Vagina (tissue), 2 donors: ENCODE data around the gene ATP2B2. TPM values are rescaled to one million over a fixed set of nuclear protein-coding genes. Genes with fewer than 3 reads are reported as not detected.

Experiments
- DNase-seq, 2 donors: peaks; one replicate each; pipeline ENCODE4 v3.0.0-alpha.2; 2017; ENCODE audit errors: extremely low spot score in 2 of 2
- H3K27ac ChIP-seq: fragments of 200-600 bp; sonication (generic); one replicate; pipeline ENCODE4 v1.5.1; 2019
- H3K27me3 ChIP-seq: fragments of 200-600 bp; sonication (generic); one replicate; pipeline ENCODE4 v1.5.1; 2019
- H3K36me3 ChIP-seq, 2 donors: fragments of 200-600 bp; sonication (generic); one replicate each; pipeline ENCODE4 v1.5.1; 2017 to 2019
- H3K4me1 ChIP-seq: fragments of 200-600 bp; sonication (generic); one replicate; pipeline ENCODE4 v1.5.1; 2019
- H3K4me3 ChIP-seq, 2 donors: fragments of 200-600 bp; sonication (generic); 1 replicate in 1 of 2; 2 replicates in 1 of 2; pipeline ENCODE4 v1.5.1; 2016 to 2019
- H3K9me3 ChIP-seq: fragments of 200-600 bp; sonication (generic); one replicate; pipeline ENCODE4 v1.5.1; 2019
- POLR2A ChIP-seq, 2 donors: fragments of 450-650 bp; IDR thresholded peaks; one replicate each; pipeline ENCODE4 v1.6.1; 2017; ENCODE audit warnings: antibody characterized with exemption in 2 of 2, mild to moderate bottlenecking in 2 of 2, moderate library complexity in 2 of 2
- POLR2AphosphoS5 ChIP-seq, 2 donors: sonication (generic); formaldehyde crosslinking; IDR thresholded peaks; one replicate each; pipeline ENCODE4 v1.9.0; 2017; ENCODE audit warnings: antibody characterized with exemption in 2 of 2, mild to moderate bottlenecking in 2 of 2, low read depth in 1 of 2; ENCODE audit not compliant: insufficient read depth in 1 of 2
- intact Hi-C: fragments of 100-400 bp; cut with DNase I; formaldehyde crosslinking; loops from one replicate; pipeline ENCODE4 v1.15.1; 2023
- total RNA-seq: library from RNA; depleted of rRNA; stranded (reverse); fragments of >200 nt; gene quantifications from one replicate; pipeline ENCODE4 v1.2.3, GENCODE V29; 2016
- TF ChIP-seq, protein P1 (sequence below), 3 experiments: fragments of 450-650 bp in 2 of 3; fragments of 200-600 bp in 1 of 3; sonication (generic) in 1 of 3; IDR thresholded peaks; one replicate each; pipeline ENCODE4 v1.5.1; 2017 to 2019; ENCODE audit warnings: antibody characterized with exemption in 3 of 3, mild to moderate bottlenecking in 2 of 3, moderate library complexity in 2 of 3

ATP2B2 gene
- total RNA-seq, 1 donor from 2014 or later: 0.25 TPM

DNA sequence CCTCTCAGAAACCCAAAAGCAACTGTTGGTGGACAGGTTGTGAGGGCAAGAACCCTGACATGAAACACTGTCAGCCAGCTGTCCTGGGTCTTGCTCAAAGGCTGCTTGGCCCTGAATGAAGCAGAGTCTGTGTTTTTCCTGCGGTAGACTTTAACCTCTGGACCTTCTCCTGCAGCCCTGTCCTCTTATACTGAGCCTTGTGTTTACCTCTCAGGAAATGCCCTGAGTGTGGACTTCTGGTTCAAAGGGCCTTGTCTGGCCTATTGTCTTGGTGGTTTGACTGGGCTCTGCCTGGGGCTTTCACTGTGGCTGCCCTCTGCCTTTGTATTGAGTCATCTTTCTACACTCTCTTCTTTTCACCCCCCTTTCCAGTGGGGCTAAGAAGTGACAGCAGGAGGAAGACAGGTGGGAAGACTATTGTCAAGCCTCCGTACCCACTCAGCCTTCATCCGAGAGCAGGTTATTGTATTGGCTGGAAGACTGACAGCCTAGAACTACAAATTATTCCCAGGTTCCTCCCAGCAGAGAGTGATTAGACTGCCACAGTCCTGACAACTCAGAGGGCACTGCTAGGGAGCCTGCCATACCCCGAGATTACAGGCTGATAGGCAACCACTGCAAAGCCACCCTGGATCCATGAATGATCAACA, 187.9 kb downstream of the ATP2B2 start:
- Histone ChIP-seq H3K4me1 (peaks cover 33% of the 10 kb centered on the region), H3K27ac (no peak overlapping the region), H3K36me3 (peaks cover 0 to 54% of the 10 kb centered on the region in 2 donors), H3K9me3 (no peaks in the 10 kb centered on the region), H3K27me3 (no peaks in the 10 kb centered on the region), H3K4me3 (no peak overlapping the region)
- no peak for DNase-seq
- intact Hi-C loops: no loop called here
- TF ChIP-seq POLR2A (IDR thresholded peaks at IDR 0.05) (no peak), POLR2AphosphoS5 (IDR thresholded peaks at IDR 0.05; ENCODE audit: insufficient read depth in 1 of 2, low read depth in 1 of 2) (no peak)
- TF ChIP-seq, protein P1, sequence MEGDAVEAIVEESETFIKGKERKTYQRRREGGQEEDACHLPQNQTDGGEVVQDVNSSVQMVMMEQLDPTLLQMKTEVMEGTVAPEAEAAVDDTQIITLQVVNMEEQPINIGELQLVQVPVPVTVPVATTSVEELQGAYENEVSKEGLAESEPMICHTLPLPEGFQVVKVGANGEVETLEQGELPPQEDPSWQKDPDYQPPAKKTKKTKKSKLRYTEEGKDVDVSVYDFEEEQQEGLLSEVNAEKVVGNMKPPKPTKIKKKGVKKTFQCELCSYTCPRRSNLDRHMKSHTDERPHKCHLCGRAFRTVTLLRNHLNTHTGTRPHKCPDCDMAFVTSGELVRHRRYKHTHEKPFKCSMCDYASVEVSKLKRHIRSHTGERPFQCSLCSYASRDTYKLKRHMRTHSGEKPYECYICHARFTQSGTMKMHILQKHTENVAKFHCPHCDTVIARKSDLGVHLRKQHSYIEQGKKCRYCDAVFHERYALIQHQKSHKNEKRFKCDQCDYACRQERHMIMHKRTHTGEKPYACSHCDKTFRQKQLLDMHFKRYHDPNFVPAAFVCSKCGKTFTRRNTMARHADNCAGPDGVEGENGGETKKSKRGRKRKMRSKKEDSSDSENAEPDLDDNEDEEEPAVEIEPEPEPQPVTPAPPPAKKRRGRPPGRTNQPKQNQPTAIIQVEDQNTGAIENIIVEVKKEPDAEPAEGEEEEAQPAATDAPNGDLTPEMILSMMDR (IDR thresholded peaks at IDR 0.05): no peak

- Histone ChIP-seq H3K9me3 (no peaks in the 10 kb centered on the region), H3K27me3 (no peaks in the 10 kb centered on the region), H3K4me1 (peaks cover 33% of the 10 kb centered on the region), H3K4me3 (no peak overlapping the region), H3K27ac (no peak overlapping the region), H3K36me3 (peaks cover 0 to 69% of the 10 kb centered on the region in 2 donors)
- TF ChIP-seq POLR2A (IDR thresholded peaks at IDR 0.05) (no peak), POLR2AphosphoS5 (IDR thresholded peaks at IDR 0.05; ENCODE audit: insufficient read depth in 1 of 2, low read depth in 1 of 2) (no peak)
- TF ChIP-seq, protein P1 (IDR thresholded peaks at IDR 0.05): no peak
- DNase-seq: no peak
- intact Hi-C loops: no loop called here
These were observed 189.5 kb downstream of the ATP2B2 start for GRCh38 chr3:10315771-10316344.

- Histone ChIP-seq H3K4me1 (peaks cover 29% of the 10 kb centered on the region), H3K4me3 (no peak overlapping the region), H3K36me3 (peaks cover 0 to 77% of the 10 kb centered on the region in 2 donors), H3K9me3 (no peaks in the 10 kb centered on the region), H3K27me3 (no peaks in the 10 kb centered on the region), H3K27ac (no peak overlapping the region)
- TF ChIP-seq, protein P1 (IDR thresholded peaks at IDR 0.05): no peak
- TF ChIP-seq POLR2A (IDR thresholded peaks at IDR 0.05) (no peak), POLR2AphosphoS5 (IDR thresholded peaks at IDR 0.05; ENCODE audit: insufficient read depth in 1 of 2, low read depth in 1 of 2) (no peak)
- DNase-seq: no peak
- intact Hi-C loops: no loop called here
These were observed 190.3 kb downstream of the ATP2B2 start for GRCh38 chr3:10315101-10315500.

- Histone ChIP-seq H3K27ac (no peak overlapping the region), H3K4me1 (peaks cover 8% of the 10 kb centered on the region), H3K36me3 (peaks cover 0 to 82% of the 10 kb centered on the region in 2 donors), H3K27me3 (no peaks in the 10 kb centered on the region), H3K4me3 (no peak overlapping the region), H3K9me3 (no peaks in the 10 kb centered on the region)
- intact Hi-C loops: no loop called here
- TF ChIP-seq POLR2A (IDR thresholded peaks at IDR 0.05): no peak
- TF ChIP-seq, protein P1 (IDR thresholded peaks at IDR 0.05): no peak
- TF ChIP-seq POLR2AphosphoS5 (IDR thresholded peaks at IDR 0.05; ENCODE audit: insufficient read depth in 1 of 2, low read depth in 1 of 2): no peak
- DNase-seq: no peak
These were observed 192.5 kb downstream of the ATP2B2 start for GRCh38 chr3:10312861-10313260.

DNA sequence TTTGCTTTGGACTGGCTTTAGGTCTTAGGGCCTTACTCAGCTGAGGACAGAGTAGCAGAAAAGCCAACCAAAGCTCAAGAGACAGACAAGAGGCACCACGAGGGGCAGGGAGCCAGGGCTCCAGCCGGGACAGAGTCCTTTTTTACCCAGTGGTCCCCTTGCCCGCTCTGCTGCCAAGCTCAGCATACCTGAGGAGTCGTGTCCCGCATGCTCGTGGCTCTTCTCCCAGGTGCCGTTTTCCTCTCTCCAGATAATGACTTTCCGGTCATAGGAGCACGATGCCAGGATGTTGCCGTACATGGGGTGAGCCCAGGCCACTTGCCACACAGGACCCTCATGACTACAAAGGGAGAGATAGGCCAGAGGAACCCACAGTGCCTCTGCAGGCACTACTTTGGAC, 193.0 kb downstream of the ATP2B2 start:
- no peak overlapping the region for H3K4me3 ChIP-seq
- peaks cover 0 to 82% of the 10 kb centered on the region in 2 donors for H3K36me3 ChIP-seq
- no peaks in the 10 kb centered on the region for H3K27me3 ChIP-seq
- H3K27ac ChIP-seq: no peak overlapping the region
- intact Hi-C loops: no loop called here
- H3K9me3 ChIP-seq: no peaks in the 10 kb centered on the region
- H3K4me1 ChIP-seq: peaks cover 3% of the 10 kb centered on the region
- DNase-seq: no peak
- no peak for TF ChIP-seq POLR2A (IDR thresholded peaks at IDR 0.05)
- TF ChIP-seq, protein P1 (IDR thresholded peaks at IDR 0.05): no peak
- TF ChIP-seq POLR2AphosphoS5 (IDR thresholded peaks at IDR 0.05; ENCODE audit: insufficient read depth in 1 of 2, low read depth in 1 of 2): no peak
